NCI-H446 (cell line): Measurements from ENCODE around the gene PRPS1.
"Not testable (repeated sequence)": the region's sequence is repeated elsewhere in the genome, so short reads cannot be mapped to it uniquely, and the experiment has no call there.

Experiments
- DNase-seq, 2 experiments: peaks; one replicate each; lab custom pipeline; 2025; lab: John Stamatoyannopoulos, UW

Gene PRPS1

GRCh38 chrX:107627838-107628661 is at the start of gene PRPS1:
TSS of gene PRPS1 (plus strand) at chrX:107628510. CDS start at chrX:107628629, 119 bp downstream.
- DNase-seq = peak; percentile 82 to 95

GRCh38 chrX:107579956-107580355 is 48.4 kb upstream of the PRPS1 start:
- DNase-seq = no peak

- no peak for DNase-seq
Observed at GRCh38 chrX:107581923-107582322, 46.4 kb upstream of the PRPS1 start.

GRCh38 chrX:107589243-107589642 is 39.1 kb upstream of the PRPS1 start:
- DNase-seq = no peak

- DNase-seq = no peak
Observed at GRCh38 chrX:107596651-107597050, 31.7 kb upstream of the PRPS1 start.

- no peak for DNase-seq
Observed at GRCh38 chrX:107597264-107597663, 31.0 kb upstream of the PRPS1 start.

GRCh38 chrX:107597791-107598190 is 30.5 kb upstream of the PRPS1 start:
- no peak for DNase-seq

- DNase-seq = no peak
Observed at GRCh38 chrX:107599450-107599861, 28.9 kb upstream of the PRPS1 start.

- no peak for DNase-seq
Observed at GRCh38 chrX:107600366-107600765, 27.9 kb upstream of the PRPS1 start.

GRCh38 chrX:107601326-107601725 is 27.0 kb upstream of the PRPS1 start:
- DNase-seq = no peak

GRCh38 chrX:107601759-107602158 is 26.6 kb upstream of the PRPS1 start:
- no peak for DNase-seq

- no peak for DNase-seq
Observed at GRCh38 chrX:107602694-107603239, 25.5 kb upstream of the PRPS1 start.

GRCh38 chrX:107603429-107604159 is 24.7 kb upstream of the PRPS1 start:
- DNase-seq = no peak

GRCh38 chrX:107609061-107609460 is 19.2 kb upstream of the PRPS1 start:
- DNase-seq = not testable (repeated sequence)

GRCh38 chrX:107610667-107611066 is 17.6 kb upstream of the PRPS1 start:
- DNase-seq = peak; percentile 8 to 14

- no peak for DNase-seq
Observed at GRCh38 chrX:107619885-107620322, 8.4 kb upstream of the PRPS1 start.

- no peak for DNase-seq
Observed at GRCh38 chrX:107624893-107625292, 3.4 kb upstream of the PRPS1 start.

- no peak for DNase-seq
Observed at GRCh38 chrX:107625739-107626138, 2.6 kb upstream of the PRPS1 start.

- DNase-seq = no peak
Observed at GRCh38 chrX:107626481-107626880, 1.8 kb upstream of the PRPS1 start.

GRCh38 chrX:107626916-107627315 is 1.4 kb upstream of the PRPS1 start:
- no peak for DNase-seq

- peak in 1 of 2 experiments; percentile 28 for DNase-seq
Observed at GRCh38 chrX:107628662-107629539, 591 bp downstream of the PRPS1 start.

- DNase-seq = peak in 1 of 2 experiments; percentile 27
Observed at GRCh38 chrX:107629540-107629909, 1.2 kb downstream of the PRPS1 start.
